ENCODE results near the gene LAMA3. TPM values are rescaled to one million over a fixed set of nuclear protein-coding genes. Genes with fewer than 3 reads are reported as not detected.

Gene LAMA3
- total RNA-seq, 1 donor, result 8.3 TPM

GRCh38 chr18:23872701-23873550, 183.7 kb downstream of the LAMA3 start:
- no peaks in the 10 kb centered on the region for H3K79me2 ChIP-seq (ENCODE audit: insufficient read depth, low read length)

GRCh38 chr18:23875966-23876895, 187.0 kb downstream of the LAMA3 start:
- Histone ChIP-seq H3K9me3 (ENCODE audit: low read depth, low read length) (no peaks in the 10 kb centered on the region), H2AFZ (ENCODE audit: low read length) (no peak overlapping the region), H3K4me3 (ENCODE audit: insufficient read depth, low read length) (no peak overlapping the region), H3K79me2 (ENCODE audit: insufficient read depth, low read length) (no peaks in the 10 kb centered on the region), H3K4me2 (ENCODE audit: insufficient read depth, low read length) (no peak overlapping the region), H3K4me1 (ENCODE audit: insufficient read depth, low read length) (peaks cover 5% of the 10 kb centered on the region), H3K36me3 (ENCODE audit: insufficient read depth, low read length) (no peaks in the 10 kb centered on the region), H4K20me1 (ENCODE audit: insufficient read depth, low read length) (no peaks in the 10 kb centered on the region), H3K27me3 (ENCODE audit: insufficient read depth, low read length) (peaks cover 10% of the 10 kb centered on the region), H3K27ac (ENCODE audit: low read depth, low read length) (no peak overlapping the region)
- no peak for TF ChIP-seq CTCF (IDR thresholded peaks at IDR 0.05; ENCODE audit: extremely low read depth, low read depth, low read length)
- DNase-seq (ENCODE audit: insufficient read length, low spot score, missing footprints), result no peak

More at GRCh38 chr18:23872701-23873550, 183.7 kb downstream of the LAMA3 start:
- Histone ChIP-seq H3K4me1 (ENCODE audit: insufficient read depth, low read length) (peaks cover 5% of the 10 kb centered on the region), H3K27ac (ENCODE audit: low read depth, low read length) (no peak overlapping the region), H3K4me2 (ENCODE audit: insufficient read depth, low read length) (no peak overlapping the region), H2AFZ (ENCODE audit: low read length) (no peak overlapping the region), H3K27me3 (ENCODE audit: insufficient read depth, low read length) (peaks cover 10% of the 10 kb centered on the region), H3K9me3 (ENCODE audit: low read depth, low read length) (no peaks in the 10 kb centered on the region), H3K4me3 (ENCODE audit: insufficient read depth, low read length) (no peak overlapping the region), H3K36me3 (ENCODE audit: insufficient read depth, low read length) (no peaks in the 10 kb centered on the region), H4K20me1 (ENCODE audit: insufficient read depth, low read length) (no peaks in the 10 kb centered on the region)
- no peak for DNase-seq (ENCODE audit: insufficient read length, low spot score, missing footprints)
- TF ChIP-seq CTCF (IDR thresholded peaks at IDR 0.05; ENCODE audit: extremely low read depth, low read depth, low read length), result no peak

- H3K4me2 ChIP-seq (ENCODE audit: insufficient read depth, low read length), result no peak overlapping the region
- no peak overlapping the region for H2AFZ ChIP-seq (ENCODE audit: low read length)
- TF ChIP-seq CTCF (IDR thresholded peaks at IDR 0.05; ENCODE audit: extremely low read depth, low read depth, low read length), result no peak
- no peaks in the 10 kb centered on the region for H3K9me3 ChIP-seq (ENCODE audit: low read depth, low read length)
- DNase-seq (ENCODE audit: insufficient read length, low spot score, missing footprints), result no peak
- peaks cover 10% of the 10 kb centered on the region for H3K27me3 ChIP-seq (ENCODE audit: insufficient read depth, low read length)
- H3K4me3 ChIP-seq (ENCODE audit: insufficient read depth, low read length), result no peak overlapping the region
- H3K27ac ChIP-seq (ENCODE audit: low read depth, low read length), result no peak overlapping the region
- no peaks in the 10 kb centered on the region for H3K36me3 ChIP-seq (ENCODE audit: insufficient read depth, low read length)
- H3K79me2 ChIP-seq (ENCODE audit: insufficient read depth, low read length), result no peaks in the 10 kb centered on the region
- H3K4me1 ChIP-seq (ENCODE audit: insufficient read depth, low read length), result no peaks in the 10 kb centered on the region
- no peaks in the 10 kb centered on the region for H4K20me1 ChIP-seq (ENCODE audit: insufficient read depth, low read length)
Measured at GRCh38 chr18:23876921-23877320, 187.7 kb downstream of the LAMA3 start.

- Histone ChIP-seq H4K20me1 (ENCODE audit: insufficient read depth, low read length) (no peaks in the 10 kb centered on the region), H3K9me3 (ENCODE audit: low read depth, low read length) (no peaks in the 10 kb centered on the region), H3K4me3 (ENCODE audit: insufficient read depth, low read length) (no peak overlapping the region), H3K4me1 (ENCODE audit: insufficient read depth, low read length) (no peaks in the 10 kb centered on the region), H2AFZ (ENCODE audit: low read length) (no peak overlapping the region), H3K36me3 (ENCODE audit: insufficient read depth, low read length) (no peaks in the 10 kb centered on the region), H3K4me2 (ENCODE audit: insufficient read depth, low read length) (no peak overlapping the region), H3K27me3 (ENCODE audit: insufficient read depth, low read length) (peaks cover 10% of the 10 kb centered on the region), H3K27ac (ENCODE audit: low read depth, low read length) (no peak overlapping the region), H3K79me2 (ENCODE audit: insufficient read depth, low read length) (no peaks in the 10 kb centered on the region)
- no peak for TF ChIP-seq CTCF (IDR thresholded peaks at IDR 0.05; ENCODE audit: extremely low read depth, low read depth, low read length)
- DNase-seq (ENCODE audit: insufficient read length, low spot score, missing footprints), result no peak
Measured at GRCh38 chr18:23877371-23877770, 188.1 kb downstream of the LAMA3 start.
